Liver (tissue), 9 donors: ENCODE results near the gene TMEM61. TPM values are rescaled to one million over a fixed set of nuclear protein-coding genes. Genes with fewer than 3 reads are reported as not detected.

Experiments
- DNase-seq: peaks from one replicate; pipeline ENCODE4 v3.0.0-alpha.2; 2017; ENCODE audit warnings: low spot score
- H3K27ac ChIP-seq, 2 donors: one replicate each; pipeline ENCODE4 v1.7.0; 2013; ENCODE audit warnings: inconsistent platforms in 2 of 2, low read length in 2 of 2, control low read depth in 1 of 2, low read depth in 1 of 2, mild to moderate bottlenecking in 1 of 2
- H3K27me3 ChIP-seq, 4 donors: one replicate each; pipeline versions ENCODE4 v1.6.1 to v1.7.0; 2013; ENCODE audit warnings: low read length in 3 of 4, inconsistent platforms in 1 of 4, mild to moderate bottlenecking in 1 of 4, moderate library complexity in 1 of 4; ENCODE audit not compliant: control insufficient read depth in 4 of 4, insufficient read depth in 4 of 4
- H3K36me3 ChIP-seq, 4 donors: one replicate each; pipeline versions ENCODE4 v1.6.1 to v1.7.0; 2013; ENCODE audit warnings: low read length in 3 of 4, mild to moderate bottlenecking in 3 of 4, low read depth in 1 of 4, moderate library complexity in 1 of 4; ENCODE audit not compliant: control insufficient read depth in 4 of 4, insufficient read depth in 3 of 4
- H3K4me1 ChIP-seq, 4 donors: one replicate each; pipeline versions ENCODE4 v1.6.1 to v1.7.0; 2013; ENCODE audit warnings: low read length in 3 of 4, mild to moderate bottlenecking in 3 of 4, moderate library complexity in 1 of 4; ENCODE audit not compliant: control insufficient read depth in 4 of 4, insufficient read depth in 4 of 4
- H3K4me3 ChIP-seq, 3 donors: one replicate each; pipeline versions ENCODE4 v1.6.1 to v1.7.0; 2013; ENCODE audit warnings: low read length in 3 of 3, control low read depth in 1 of 3, low read depth in 1 of 3, mild to moderate bottlenecking in 1 of 3
- H3K9ac ChIP-seq, 2 donors: one replicate each; pipeline ENCODE4 v1.7.0; 2013; ENCODE audit warnings: low read length in 2 of 2, mild to moderate bottlenecking in 2 of 2, moderate library complexity in 2 of 2, control low read depth in 1 of 2, low read depth in 1 of 2
- H3K9me3 ChIP-seq, 4 donors: one replicate each; pipeline versions ENCODE4 v1.6.1 to v1.7.0; 2013; ENCODE audit warnings: low read length in 3 of 4; ENCODE audit not compliant: control insufficient read depth in 4 of 4
- ATF3 ChIP-seq: IDR thresholded peaks from 2 replicates; pipeline ENCODE4 v1.6.1; 2016; ENCODE audit warnings: antibody characterized with exemption
- CTCF ChIP-seq: fragments of 150-350 bp; IDR thresholded peaks from 2 replicates; pipeline ENCODE4 v1.5.1; 2017; ENCODE audit warnings: improper control_type of control experiment, low read depth, low read length; ENCODE audit not compliant: missing input control
- EGR1 ChIP-seq, 2 donors: IDR thresholded peaks; 2 replicates each; pipeline ENCODE4 v1.6.1; 2016 to 2018; ENCODE audit warnings: antibody characterized with exemption in 2 of 2, low read depth in 2 of 2
- FOXA1 ChIP-seq: IDR thresholded peaks from 2 replicates; pipeline ENCODE4 v1.6.1; 2016; ENCODE audit warnings: antibody characterized with exemption
- FOXA2 ChIP-seq: IDR thresholded peaks from 2 replicates; pipeline ENCODE4 v1.6.1; 2016; ENCODE audit warnings: antibody characterized with exemption
- GABPA ChIP-seq, 2 donors: IDR thresholded peaks in 1 of 2; conservative IDR thresholded peaks in 1 of 2; 2 replicates each; pipeline ENCODE4 v1.6.1; 2016; ENCODE audit warnings: antibody characterized with exemption in 2 of 2, mild to moderate bottlenecking in 1 of 2, moderate library complexity in 1 of 2
- HNF4A ChIP-seq, 2 donors: conservative IDR thresholded peaks; 2 replicates each; pipeline ENCODE4 v1.6.1; 2016; ENCODE audit warnings: antibody characterized with exemption in 2 of 2, mild to moderate bottlenecking in 2 of 2
- HNF4G ChIP-seq: IDR thresholded peaks from 2 replicates; pipeline ENCODE4 v1.6.1; 2016; ENCODE audit warnings: antibody characterized with exemption
- JUND ChIP-seq, 2 donors: IDR thresholded peaks; 2 replicates each; pipeline ENCODE4 v1.6.1; 2016; ENCODE audit warnings: antibody characterized with exemption in 2 of 2
- NR2F2 ChIP-seq: IDR thresholded peaks from 2 replicates; pipeline ENCODE4 v1.6.1; 2016; ENCODE audit warnings: antibody characterized with exemption
- REST ChIP-seq: IDR thresholded peaks from 2 replicates; pipeline ENCODE4 v1.6.1; 2016; ENCODE audit warnings: antibody characterized with exemption, mild to moderate bottlenecking
- RXRA ChIP-seq, 2 donors: IDR thresholded peaks; 2 replicates each; pipeline ENCODE4 v1.6.1; 2017 to 2018; ENCODE audit warnings: antibody characterized with exemption in 2 of 2, mild to moderate bottlenecking in 1 of 2
- SP1 ChIP-seq: IDR thresholded peaks from 2 replicates; pipeline ENCODE4 v1.6.1; 2018; ENCODE audit warnings: antibody characterized with exemption, mild to moderate bottlenecking
- TAF1 ChIP-seq: conservative IDR thresholded peaks from 2 replicates; pipeline ENCODE4 v1.6.1; 2016; ENCODE audit warnings: antibody characterized with exemption, mild to moderate bottlenecking
- YY1 ChIP-seq: IDR thresholded peaks from 2 replicates; pipeline ENCODE4 v1.6.1; 2016; ENCODE audit warnings: antibody characterized with exemption, mild to moderate bottlenecking
- WGBS: extraction: QIAGEN DNeasy Blood & Tissue Kit; methylation state at CpG from one replicate; pipeline ENCODE4 v1.1.7; 2013; 5-methylcytosine and 5-hydroxymethylcytosine counted together
- polyA plus RNA-seq, 2 donors: library from polyadenylated mRNA; stranded (reverse) in 1 of 2; unstranded in 1 of 2; fragments of 200-250 nt in 1 of 2; fragments of >200 nt in 1 of 2; fragmentation: Nextera tagmentation in 1 of 2; extraction: Ambion mirVana in 1 of 2; gene quantifications; one replicate each; pipeline versions ENCODE4 v1.2.1 to v1.2.3, GENCODE V29; 2013 to 2015
- total RNA-seq, 2 donors: library from RNA; depleted of rRNA; stranded (reverse); fragments of >200 nt; gene quantifications; one replicate each; pipeline ENCODE4 v1.2.3, GENCODE V29; 2014
- TF ChIP-seq, protein P1 (sequence below): IDR thresholded peaks from 2 replicates; pipeline ENCODE4 v1.6.1; 2016; ENCODE audit warnings: antibody characterized with exemption
- TF ChIP-seq, protein P2 (sequence below): IDR thresholded peaks from 2 replicates; pipeline ENCODE4 v1.6.1; 2016; ENCODE audit warnings: antibody characterized with exemption
- donor health status: healthy.
- donor health status: healthy.
- donor health status: healthy.
- donor health status: healthy.
- donor health status: healthy.

The TMEM61 gene
- total and polyA plus RNA-seq, 4 donors = not detected

GRCh38 chr1:55010194-55010886, 29.9 kb downstream of the TMEM61 start:
- no peaks in the 10 kb centered on the region for H3K27me3 ChIP-seq
- TF ChIP-seq NR2F2 = no peak
- no peak for TF ChIP-seq ATF3
- TF ChIP-seq FOXA1 = no peak
- no peak for TF ChIP-seq HNF4A (conservative IDR thresholded peaks at IDR 0.05)
- TF ChIP-seq, protein P1, sequence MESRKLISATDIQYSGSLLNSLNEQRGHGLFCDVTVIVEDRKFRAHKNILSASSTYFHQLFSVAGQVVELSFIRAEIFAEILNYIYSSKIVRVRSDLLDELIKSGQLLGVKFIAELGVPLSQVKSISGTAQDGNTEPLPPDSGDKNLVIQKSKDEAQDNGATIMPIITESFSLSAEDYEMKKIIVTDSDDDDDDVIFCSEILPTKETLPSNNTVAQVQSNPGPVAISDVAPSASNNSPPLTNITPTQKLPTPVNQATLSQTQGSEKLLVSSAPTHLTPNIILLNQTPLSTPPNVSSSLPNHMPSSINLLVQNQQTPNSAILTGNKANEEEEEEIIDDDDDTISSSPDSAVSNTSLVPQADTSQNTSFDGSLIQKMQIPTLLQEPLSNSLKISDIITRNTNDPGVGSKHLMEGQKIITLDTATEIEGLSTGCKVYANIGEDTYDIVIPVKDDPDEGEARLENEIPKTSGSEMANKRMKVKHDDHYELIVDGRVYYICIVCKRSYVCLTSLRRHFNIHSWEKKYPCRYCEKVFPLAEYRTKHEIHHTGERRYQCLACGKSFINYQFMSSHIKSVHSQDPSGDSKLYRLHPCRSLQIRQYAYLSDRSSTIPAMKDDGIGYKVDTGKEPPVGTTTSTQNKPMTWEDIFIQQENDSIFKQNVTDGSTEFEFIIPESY = no peak
- no peak for TF ChIP-seq HNF4G
- TF ChIP-seq RXRA (IDR thresholded peaks at IDR 0.05) = no peak
- TF ChIP-seq GABPA (IDR thresholded peaks at IDR 0.05 in 1 of 2, conservative IDR thresholded peaks at IDR 0.05 in 1 of 2) = no peak
- no peak for TF ChIP-seq YY1
- TF ChIP-seq CTCF = no peak
- no peak for TF ChIP-seq JUND (IDR thresholded peaks at IDR 0.05)
- TF ChIP-seq FOXA2 = no peak
- TF ChIP-seq REST = no peak
- TF ChIP-seq SP1 = no peak
- TF ChIP-seq, protein P2, sequence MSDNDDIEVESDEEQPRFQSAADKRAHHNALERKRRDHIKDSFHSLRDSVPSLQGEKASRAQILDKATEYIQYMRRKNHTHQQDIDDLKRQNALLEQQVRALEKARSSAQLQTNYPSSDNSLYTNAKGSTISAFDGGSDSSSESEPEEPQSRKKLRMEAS = no peak
- no peak for TF ChIP-seq TAF1
- TF ChIP-seq EGR1 (IDR thresholded peaks at IDR 0.05; ENCODE audit: low read depth in 2 of 2) = no peak
- no peak overlapping the region for H3K9ac ChIP-seq
- 89% methylated on average over 9 of the region's 9 CpGs for WGBS
- no peak overlapping the region for H3K4me3 ChIP-seq
- no peaks in the 10 kb centered on the region for H3K4me1 ChIP-seq
- H3K36me3 ChIP-seq = no peaks in the 10 kb centered on the region
- DNase-seq = no peak
- no peak overlapping the region for H3K27ac ChIP-seq
- no peaks in the 10 kb centered on the region for H3K9me3 ChIP-seq
